H1 (cell line): Measurements from ENCODE around the gene TIMMDC1. TPM values are rescaled to one million over a fixed set of nuclear protein-coding genes. Genes with fewer than 3 reads are reported as not detected.

ENCODE experiments used
- CTCF ChIA-PET: fragments of 300-600 bp; sonication (Branson Sonifier 250); formaldehyde crosslinking; loops from one replicate; lab custom pipeline; 2021; ENCODE audit not compliant: partially characterized antibody; lab: Charles Lee
- POLR2A ChIA-PET: fragments of 300-600 bp; sonication (Branson Sonifier 250); formaldehyde crosslinking; loops from one replicate; lab custom pipeline; 2021; ENCODE audit warnings: inconsistent platforms; ENCODE audit not compliant: partially characterized antibody; lab: Charles Lee
- DNase-seq, 2 experiments: peaks; one replicate each; pipeline versions ENCODE4 v3.0.0 to v3.0.0-alpha.2; 2010 to 2022; ENCODE audit warnings: low spot score in 2 of 2, low read depth in 1 of 2, mixed read lengths in 1 of 2
- FAIRE-seq: peaks from 2 replicates; lab custom pipeline; 2011; peaks lifted over from hg19 to GRCh38; lab: Jason Lieb, UNC
- H2AFZ ChIP-seq: 2 replicates; pipeline ENCODE4 v1.8.1; 2012; ENCODE audit warnings: low read length, inconsistent platforms
- H2AK5ac ChIP-seq: 2 replicates; pipeline ENCODE4 v1.6.1; 2013; ENCODE audit warnings: low read depth, low read length
- H2BK120ac ChIP-seq: replicated peaks from 2 replicates; pipeline ENCODE3; 2013; ENCODE audit warnings: low read depth, low read length, inconsistent platforms
- H2BK12ac ChIP-seq: 2 replicates; pipeline ENCODE4 v1.6.1; 2013; ENCODE audit warnings: low read depth, low read length
- H2BK15ac ChIP-seq: 2 replicates; pipeline ENCODE4 v1.6.1; 2013; ENCODE audit warnings: low read length
- H2BK20ac ChIP-seq: 2 replicates; pipeline ENCODE4 v1.6.1; 2013; ENCODE audit warnings: low read length
- H2BK5ac ChIP-seq: 2 replicates; pipeline ENCODE4 v1.6.1; 2013; ENCODE audit warnings: low read depth, low read length
- H3K14ac ChIP-seq: 2 replicates; pipeline ENCODE4 v1.6.1; 2013; ENCODE audit warnings: inconsistent platforms; ENCODE audit not compliant: insufficient read length
- H3K18ac ChIP-seq: 2 replicates; pipeline ENCODE4 v1.6.1; 2013; ENCODE audit warnings: low read length; ENCODE audit errors: extremely low read depth
- H3K23ac ChIP-seq: 2 replicates; pipeline ENCODE4 v1.6.1; 2013; ENCODE audit warnings: inconsistent platforms; ENCODE audit not compliant: insufficient read length
- H3K23me2 ChIP-seq: 2 replicates; pipeline ENCODE4 v1.6.1; 2013; ENCODE audit warnings: low read depth, low read length
- H3K27ac ChIP-seq: 2 replicates; pipeline ENCODE4 v1.6.1; 2011; ENCODE audit warnings: low read depth, low read length, inconsistent platforms
- H3K27me3 ChIP-seq, 4 experiments: replicated peaks in 1 of 4; 1 replicate in 1 of 4; 2 replicates in 3 of 4; pipeline versions ENCODE4 v1.6.1 to v1.8.1; 2011 to 2013; ENCODE audit warnings: low read length in 3 of 4, mild to moderate bottlenecking in 3 of 4, inconsistent platforms in 2 of 4, mixed read lengths in 2 of 4, moderate library complexity in 1 of 4; ENCODE audit not compliant: control insufficient read depth in 3 of 4, insufficient read depth in 3 of 4; ENCODE audit errors: extremely low read depth in 1 of 4
- H3K36me3 ChIP-seq, 4 experiments: 2 replicates each; pipeline versions ENCODE4 v1.6.1 to v1.8.1; 2011 to 2013; ENCODE audit warnings: mild to moderate bottlenecking in 4 of 4, low read length in 3 of 4, moderate library complexity in 2 of 4, control low read depth in 1 of 4, inconsistent platforms in 1 of 4; ENCODE audit not compliant: insufficient read depth in 4 of 4, control insufficient read depth in 2 of 4
- H3K4ac ChIP-seq: replicated peaks from 2 replicates; pipeline ENCODE3; 2013; ENCODE audit warnings: low read length, low read depth, mixed read lengths, inconsistent platforms; ENCODE audit not compliant: insufficient read length
- H3K4me1 ChIP-seq, 4 experiments: replicated peaks in 1 of 4; 1 replicate in 1 of 4; 2 replicates in 3 of 4; pipeline versions ENCODE4 v1.6.1 to v1.8.1; 2011 to 2013; ENCODE audit warnings: low read length in 3 of 4, inconsistent platforms in 2 of 4, mixed read lengths in 1 of 4; ENCODE audit not compliant: insufficient read depth in 4 of 4, control insufficient read depth in 3 of 4
- H3K4me2 ChIP-seq, 2 experiments: 2 replicates each; pipeline versions ENCODE4 v1.6.1 to v1.8.1; 2011 to 2013; ENCODE audit warnings: low read depth in 2 of 2, low read length in 2 of 2, control low read depth in 1 of 2, inconsistent platforms in 1 of 2, mild to moderate bottlenecking in 1 of 2; ENCODE audit not compliant: insufficient read depth in 1 of 2
- H3K4me3 ChIP-seq, 4 experiments: fragments of 200-600, 300-600 bp in 1 of 4; sonication (generic), shearing (Covaris generic), sonication (Bioruptor Twin) in 1 of 4; 2 replicates each; pipeline versions ENCODE4 v1.5.1 to v1.8.1; 2011 to 2016; ENCODE audit warnings: low read length in 4 of 4, low read depth in 3 of 4, control low read depth in 2 of 4, inconsistent platforms in 2 of 4, mild to moderate bottlenecking in 2 of 4, mixed read lengths in 1 of 4, moderate library complexity in 1 of 4; ENCODE audit not compliant: insufficient read depth in 2 of 4; ENCODE audit errors: extremely low read depth in 1 of 4
- H3K56ac ChIP-seq: replicated peaks from 2 replicates; pipeline ENCODE3; 2013; ENCODE audit warnings: low read depth, mild to moderate bottlenecking, mixed read lengths, low read length, inconsistent platforms; ENCODE audit not compliant: insufficient read length
- H3K79me1 ChIP-seq: 2 replicates; pipeline ENCODE4 v1.6.1; 2013; ENCODE audit warnings: low read depth, low read length, control low read depth
- H3K79me2 ChIP-seq, 2 experiments: 2 replicates each; pipeline versions ENCODE4 v1.6.1 to v1.8.1; 2012 to 2013; ENCODE audit warnings: low read length in 2 of 2, mild to moderate bottlenecking in 2 of 2, inconsistent platforms in 1 of 2; ENCODE audit not compliant: insufficient read depth in 2 of 2, control insufficient read depth in 1 of 2
- H3K9ac ChIP-seq, 4 experiments: replicated peaks in 1 of 4; 1 replicate in 1 of 4; 2 replicates in 3 of 4; pipeline versions ENCODE4 v1.6.1 to v1.8.1; 2011 to 2013; ENCODE audit warnings: low read depth in 3 of 4, low read length in 3 of 4, control low read depth in 2 of 4, mild to moderate bottlenecking in 2 of 4, moderate library complexity in 2 of 4, inconsistent platforms in 1 of 4; ENCODE audit errors: extremely low read depth in 1 of 4
- H3K9me3 ChIP-seq, 2 experiments: 2 replicates each; pipeline versions ENCODE4 v1.6.1 to v1.8.1; 2012 to 2013; ENCODE audit warnings: mild to moderate bottlenecking in 2 of 2, moderate library complexity in 2 of 2, control low read depth in 1 of 2, inconsistent platforms in 1 of 2, low read depth in 1 of 2, low read length in 1 of 2, mixed read lengths in 1 of 2; ENCODE audit not compliant: insufficient read depth in 2 of 2
- H4K20me1 ChIP-seq, 2 experiments: replicated peaks in 1 of 2; 2 replicates each; pipeline versions ENCODE3 to v1.8.1; 2011 to 2013; ENCODE audit warnings: inconsistent platforms in 2 of 2, low read length in 2 of 2, mild to moderate bottlenecking in 1 of 2; ENCODE audit not compliant: insufficient read depth in 2 of 2, control insufficient read depth in 1 of 2
- H4K5ac ChIP-seq: 2 replicates; pipeline ENCODE4 v1.6.1; 2013; ENCODE audit warnings: low read length, low read depth, mixed read lengths, inconsistent platforms; ENCODE audit not compliant: insufficient read length
- H4K8ac ChIP-seq: 2 replicates; pipeline ENCODE4 v1.8.0; 2013; ENCODE audit warnings: mild to moderate bottlenecking, moderate library complexity, low read length, inconsistent platforms; ENCODE audit not compliant: insufficient read depth; ENCODE audit errors: extremely low read depth
- H4K91ac ChIP-seq: replicated peaks from 2 replicates; pipeline ENCODE3; 2013; ENCODE audit warnings: low read length, mixed read lengths, inconsistent platforms; ENCODE audit not compliant: insufficient read length
- CTBP2 ChIP-seq: IDR thresholded peaks from 2 replicates; pipeline ENCODE4 v1.7.0; 2011; ENCODE audit warnings: borderline replicate concordance, mild to moderate bottlenecking, moderate library complexity, mixed read lengths, low read length; ENCODE audit not compliant: insufficient read depth, insufficient read length
- FOSL1 ChIP-seq: IDR thresholded peaks from 2 replicates; pipeline ENCODE4 v1.6.1; 2011; ENCODE audit warnings: mild to moderate bottlenecking, low read depth, low read length, moderate library complexity; ENCODE audit not compliant: insufficient read depth
- POLR2AphosphoS5 ChIP-seq: IDR thresholded peaks from 2 replicates; pipeline ENCODE4 v1.6.1; 2011; ENCODE audit warnings: low read depth, low read length
- SAP30 ChIP-seq: fragments of 300-600 bp; sonication (generic); IDR thresholded peaks from 2 replicates; pipeline ENCODE4 v1.7.1; 2012; ENCODE audit warnings: low read length, moderate library complexity, mild to moderate bottlenecking, inconsistent platforms; ENCODE audit not compliant: insufficient read depth, insufficient replicate concordance
- WGBS, 2 experiments: shearing (Covaris generic) in 1 of 2; methylation state at CpG; one replicate each; pipeline versions ENCODE4 v1.1.6 to v1.1.7; 2013 to 2015; ENCODE audit warnings: low lambda C conversion rate in 2 of 2, mixed read lengths in 2 of 2, inconsistent platforms in 1 of 2, low coverage in 1 of 2, missing lambda C conversion rate in 1 of 2; ENCODE audit not compliant: insufficient replicate concordance in 2 of 2, insufficient coverage in 1 of 2, insufficient read length in 1 of 2; ENCODE audit errors: extremely low coverage in 1 of 2, missing lambda C conversion rate in 1 of 2; 5-methylcytosine and 5-hydroxymethylcytosine counted together
- polyA plus RNA-seq, 7 experiments: library from polyadenylated mRNA; depleted of rRNA in 3 of 7; stranded (reverse) in 5 of 7; unstranded in 2 of 7; fragments of >200 nt in 5 of 7; fragments of 200-250 nt in 2 of 7; gene quantifications; 1 replicate in 5 of 7; 2 replicates in 1 of 7; 4 replicates in 1 of 7; pipeline versions ENCODE4 v1.2.1 to v1.2.3, GENCODE V29; 2011 to 2013; ENCODE audit warnings: missing spikeins in 2 of 7, mixed read lengths in 2 of 7
- total RNA-seq: library from RNA; stranded (reverse); fragmentation: NEBNext Ultra II Directional; extraction: Animal tissue kit (Norgen Biotek cat#: 25700); gene quantifications from 2 replicates; pipeline ENCODE4 v1.2.1, GENCODE V29; 2021

TIMMDC1 gene
- total and polyA plus RNA-seq, 2 of the 8 experiments (the other 6 are each of a cell fraction or from before 2014, with no cell fraction given): 80.7 to 128 TPM

GRCh38 chr3:119485563-119485962 is 12.8 kb upstream of the TIMMDC1 start:
- Histone ChIP-seq H3K27me3 (peaks cover 0 to 1% (median 0%) of the 10 kb centered on the region in 4 experiments; a peak in 1 of 7 replicates), H3K18ac (no peak overlapping the region), H3K9ac (no peak overlapping the region), H3K23me2 (no peaks in the 10 kb centered on the region), H3K4ac (no peak overlapping the region), H3K27ac (no peak overlapping the region), H3K14ac (no peak overlapping the region), H2BK5ac (no peak overlapping the region), H4K8ac (no peak overlapping the region), H3K4me3 (no peak overlapping the region), H2BK12ac (no peak overlapping the region), H2BK120ac (no peak overlapping the region), H3K4me1 (no peaks in the 10 kb centered on the region), H4K20me1 (no peaks in the 10 kb centered on the region), H2BK15ac (no peak overlapping the region), H4K5ac (no peak overlapping the region), H3K23ac (no peak overlapping the region), H2BK20ac (no peak overlapping the region), H4K91ac (no peak overlapping the region), H2AFZ (no peak overlapping the region), H3K36me3 (peaks cover 0 to 33% (median 15%) of the 10 kb centered on the region in 4 experiments; a peak in 7 of 8 replicates), H3K56ac (no peak overlapping the region), H2AK5ac (no peak overlapping the region), H3K9me3 (no peaks in the 10 kb centered on the region), H3K79me1 (no peaks in the 10 kb centered on the region), H3K79me2 (no peaks in the 10 kb centered on the region), H3K4me2 (no peak overlapping the region)
- FAIRE-seq: no peak
- DNase-seq: no peak
- ChIA-PET CTCF (interaction anchor here (1.3 to 1.8 kb wide), 2 partner anchors 9 to 16 kb away, joined by 4 to 7 read pairs; no protein-coding TSS in a partner anchor), POLR2A (no interaction called here)
- 77% methylated on average over 2 of the region's 2 CpGs; no CpG with 5 or more reads in 1 of the 2 experiments for WGBS, 2 experiments
- no peak for TF ChIP-seq FOSL1
- TF ChIP-seq CTBP2: no peak
- no peak for TF ChIP-seq SAP30
- no peak for TF ChIP-seq POLR2AphosphoS5
